Aorta (tissue), 5 donors: ENCODE data around the gene RAB14. TPM values are rescaled to one million over a fixed set of nuclear protein-coding genes. Genes with fewer than 3 reads are reported as not detected.

Experiments used
- ATAC-seq: fragments of 200-7000 bp; cut with Tn5 transposase; one replicate; pipeline ENCODE4 v1.9.1; 2022; ENCODE audit warnings: moderate library complexity; ENCODE audit not compliant: low FRiP score
- DNase-seq, 2 donors: peaks; one replicate each; pipeline ENCODE4 v3.0.0-alpha.2; 2020
- H3K27ac ChIP-seq, 2 donors: one replicate each; pipeline ENCODE4 v1.5.1; 2013; ENCODE audit warnings: low read length in 2 of 2, mild to moderate bottlenecking in 2 of 2, moderate library complexity in 2 of 2, control low read depth in 1 of 2, inconsistent platforms in 1 of 2, low read depth in 1 of 2
- H3K27me3 ChIP-seq, 2 donors: one replicate each; pipeline ENCODE4 v1.6.1; 2013; ENCODE audit warnings: control low read depth in 1 of 2, low read length in 1 of 2, mild to moderate bottlenecking in 1 of 2, moderate library complexity in 1 of 2; ENCODE audit not compliant: insufficient read depth in 2 of 2, control insufficient read depth in 1 of 2
- H3K36me3 ChIP-seq, 2 donors: one replicate each; pipeline ENCODE4 v1.6.1; 2013; ENCODE audit warnings: control low read depth in 1 of 2, low read length in 1 of 2, mild to moderate bottlenecking in 1 of 2; ENCODE audit not compliant: insufficient read depth in 2 of 2, control insufficient read depth in 1 of 2
- H3K4me1 ChIP-seq, 2 donors: one replicate each; pipeline ENCODE4 v1.6.1; 2013; ENCODE audit warnings: low read length in 2 of 2, control low read depth in 1 of 2, mild to moderate bottlenecking in 1 of 2, moderate library complexity in 1 of 2; ENCODE audit not compliant: insufficient read depth in 2 of 2, control insufficient read depth in 1 of 2
- H3K4me3 ChIP-seq, 2 donors: one replicate each; pipeline ENCODE4 v1.5.1; 2013; ENCODE audit warnings: low read length in 2 of 2, control low read depth in 1 of 2, mild to moderate bottlenecking in 1 of 2
- H3K9me3 ChIP-seq: one replicate; pipeline ENCODE4 v1.6.1; 2013; ENCODE audit warnings: mild to moderate bottlenecking, low read length; ENCODE audit not compliant: control insufficient read depth
- WGBS, 2 donors: extraction: QIAGEN DNeasy Blood & Tissue Kit; methylation state at CpG; one replicate each; pipeline ENCODE4 v1.1.7; 2013; 5-methylcytosine and 5-hydroxymethylcytosine counted together
- intact Hi-C, 2 donors: fragments of 100-400 bp; cut with DNase I; formaldehyde crosslinking; loops; one replicate each; pipeline versions ENCODE4 v1.14.2 to v1.15.0; 2022
- long read RNA-seq, 2 donors: library from polyadenylated mRNA; unstranded; transcript quantifications; one replicate each; pipeline ENCODE4 v2.0.0, GENCODE V29; 2020 to 2021
- polyA plus RNA-seq, 2 donors: library from polyadenylated mRNA; stranded (reverse); fragments of 200-250 nt; gene quantifications; one replicate each; pipeline ENCODE4 v1.2.3, GENCODE V29; 2013
- total RNA-seq, 2 donors: library from RNA; stranded (reverse); fragmentation: NEBNext Ultra II Directional; extraction: Animal tissue kit (Norgen Biotek cat#: 25700); gene quantifications; one replicate each; pipeline ENCODE4 v1.2.1, GENCODE V29; 2021
- donor health status: healthy with polysubstance abuse.
- donor health status: Bipolar disorder and iron deficiency.
- donor health status: DM: no; HTN: no; CAD: no.
- donor health status: DM: no; HTN: no; CAD: no.
- donor health status: DM: yes; HTN: yes; CAD: no.

Gene RAB14
- total RNA-seq (10 to 100 TPM; 48.3 to 52.7 TPM), polyA plus RNA-seq (10 to 100 TPM; 29.3 to 32.6 TPM)
- long read RNA-seq, donor 1, full-length matches to known transcripts = 23 of 37 reads
- long read RNA-seq, donor 1, partial matches to known transcripts = 1 of 37 reads
- long read RNA-seq, donor 1, other reads (novel, unspliced or antisense) = 13 of 37 reads
- long read RNA-seq, donor 2, full-length matches to known transcripts = 38 of 46 reads
- long read RNA-seq, donor 2, partial matches to known transcripts = 1 of 46 reads
- long read RNA-seq, donor 2, other reads (novel, unspliced or antisense) = 7 of 46 reads

DNA sequence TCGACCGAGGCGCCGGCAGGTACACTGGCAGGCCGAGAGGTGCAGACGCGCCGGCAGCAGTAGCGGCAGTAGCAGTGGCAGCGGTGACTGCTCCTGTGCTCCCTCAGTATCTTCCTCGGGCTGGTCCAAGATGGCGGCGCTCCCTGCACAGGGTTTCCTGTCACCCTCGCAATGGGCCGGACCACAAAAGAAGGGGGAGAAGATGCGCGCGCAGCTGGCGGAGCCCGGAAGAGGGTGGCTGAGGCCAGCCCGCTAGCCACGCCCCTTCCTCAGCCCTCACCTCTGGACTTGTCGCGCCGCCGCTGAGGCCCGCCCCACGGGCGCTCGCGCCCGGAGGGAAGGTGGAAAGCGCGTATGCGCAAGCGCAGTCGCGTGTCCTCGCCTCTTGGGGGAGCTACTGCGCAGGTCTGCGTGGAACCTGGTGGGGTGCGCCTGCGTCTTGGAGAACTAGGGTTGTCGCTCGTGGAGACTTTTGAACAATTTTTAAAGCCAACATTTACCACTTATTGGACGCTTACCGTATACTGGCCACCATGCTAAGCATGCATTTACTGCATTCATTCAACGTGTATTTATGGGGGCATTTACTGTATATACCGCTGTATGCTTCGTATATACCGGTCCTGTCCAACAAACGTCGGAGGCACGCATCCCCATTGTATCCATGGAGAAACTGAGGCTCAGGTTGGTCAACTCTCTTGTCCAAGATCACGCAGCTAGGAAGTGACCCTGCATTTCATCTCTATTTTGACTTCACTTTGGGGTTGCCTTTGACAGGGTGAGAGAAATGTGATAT lies at the start of gene RAB14:
RAB14 (minus strand) TSS at position 132 of the 796 bp plus-strand sequence. CDS start 8,457 bp downstream, outside the sequence.
- no peaks in the 10 kb centered on the region for H3K9me3 ChIP-seq
- peak within 1 kb of the TSS; percentile 7 to 58 for H3K27ac ChIP-seq
- intact Hi-C loops = no loop called here
- H3K36me3 ChIP-seq = no peaks in the 10 kb centered on the region
- peak within 1 kb of the TSS; percentile 78 to 91 for H3K4me3 ChIP-seq
- WGBS, 2 donors = 3% methylated on average over 52 to 55 of the region's 55 CpGs
- DNase-seq (peak; percentile 100), ATAC-seq (peak; percentile 100)
- H3K4me1 ChIP-seq = peaks cover 0 to 5% of the 10 kb centered on the region in 2 donors
- H3K27me3 ChIP-seq = no peaks in the 10 kb centered on the region

DNA sequence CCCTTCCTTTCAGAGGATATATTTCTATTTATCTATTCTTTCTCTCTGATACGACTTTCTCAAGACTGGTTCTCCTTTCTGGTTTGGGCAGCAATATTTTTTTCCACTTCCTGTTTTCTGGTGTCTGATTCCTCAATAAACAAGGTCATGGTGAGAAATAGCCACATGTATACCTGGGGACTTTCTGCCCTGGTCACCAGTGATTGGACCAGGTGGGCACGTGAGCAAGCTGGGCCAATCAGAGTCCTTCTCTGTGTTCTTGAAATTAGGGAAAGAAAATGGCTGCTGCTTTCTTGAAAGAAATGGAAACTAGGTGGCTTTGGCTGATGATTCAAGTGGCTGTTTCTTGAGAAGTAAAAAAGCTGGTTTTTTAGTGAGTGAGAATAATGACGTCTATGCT lies 47.9 kb upstream of the RAB14 start:
- DNase-seq (no peak), ATAC-seq (no peak)
- Histone ChIP-seq H3K27me3 (no peaks in the 10 kb centered on the region), H3K36me3 (no peaks in the 10 kb centered on the region), H3K4me1 (no peaks in the 10 kb centered on the region), H3K4me3 (no peak overlapping the region), H3K27ac (no peak overlapping the region), H3K9me3 (no peaks in the 10 kb centered on the region)
- 88 to 90% methylated on average over 3 of the region's 3 CpGs for WGBS, 2 donors
- intact Hi-C loops = no loop called here

DNA sequence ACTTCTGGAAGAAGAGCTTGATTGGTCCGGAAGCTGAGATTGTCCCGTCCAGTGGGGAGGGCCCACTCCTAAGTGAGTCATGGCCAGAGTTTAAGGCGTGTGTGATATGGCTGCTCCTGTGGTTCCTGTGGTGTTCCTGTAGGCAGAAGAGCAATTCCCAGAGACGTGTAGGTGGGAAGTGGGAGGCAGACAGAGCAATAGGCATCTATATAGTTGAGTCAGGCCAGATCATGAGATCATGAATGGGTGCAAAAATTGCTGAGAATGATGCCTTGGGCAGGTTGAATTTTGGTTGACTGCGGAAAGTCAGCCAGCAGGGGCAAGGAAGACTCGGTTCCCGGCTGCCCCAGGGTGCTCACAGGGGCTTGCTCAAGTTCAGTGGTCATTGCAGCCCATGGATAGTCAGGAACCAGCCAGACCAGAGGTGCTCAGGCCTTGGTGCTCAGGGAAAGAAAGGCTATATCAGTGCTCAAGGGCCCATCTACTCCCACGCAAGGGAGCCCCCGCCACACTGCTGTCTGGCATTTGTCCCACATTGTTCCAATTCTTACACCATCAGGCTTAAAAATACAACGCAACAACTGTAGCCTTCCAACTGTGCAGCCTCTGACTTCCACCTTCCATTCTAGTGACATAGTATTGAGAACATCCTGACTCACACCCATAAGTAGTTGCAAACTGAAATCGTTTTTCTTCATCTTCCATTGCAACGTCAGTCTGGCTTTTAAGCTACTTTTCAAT lies 45.3 kb upstream of the RAB14 start:
- intact Hi-C loops = no loop called here
- H3K9me3 ChIP-seq = no peaks in the 10 kb centered on the region
- H3K27ac ChIP-seq = no peak overlapping the region
- H3K4me1 ChIP-seq = no peaks in the 10 kb centered on the region
- 62 to 64% methylated on average over 12 of the region's 12 CpGs for WGBS, 2 donors
- H3K36me3 ChIP-seq = no peaks in the 10 kb centered on the region
- H3K27me3 ChIP-seq = no peaks in the 10 kb centered on the region
- ATAC-seq (no peak), DNase-seq (no peak)
- no peak overlapping the region for H3K4me3 ChIP-seq

DNA sequence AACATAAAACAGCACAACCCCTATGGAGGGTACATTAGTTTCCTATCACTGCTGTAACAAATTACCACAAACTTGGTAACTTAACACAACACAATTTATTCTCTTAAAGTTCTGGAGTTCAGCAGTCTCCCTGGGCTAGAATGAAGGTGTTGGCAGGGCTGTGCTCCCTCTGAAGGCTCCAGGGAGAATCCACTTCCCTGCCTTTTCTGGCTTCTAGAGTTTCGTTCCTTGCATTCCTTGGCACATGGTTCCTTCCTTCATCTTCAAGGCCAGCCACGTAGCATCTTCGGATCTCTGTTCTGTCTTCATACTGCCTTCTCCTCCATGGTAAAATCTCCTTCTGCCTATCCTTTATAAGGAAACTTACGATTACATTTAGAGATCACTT lies 41.3 kb upstream of the RAB14 start:
- no peaks in the 10 kb centered on the region for H3K36me3 ChIP-seq
- ATAC-seq (no peak), DNase-seq (no peak)
- WGBS, 2 donors = 48 to 49% methylated on average over 4 of the region's 4 CpGs
- H3K27ac ChIP-seq = peak overlapping the region in 1 of 2 donors; percentile 21
- no peaks in the 10 kb centered on the region for H3K27me3 ChIP-seq
- H3K9me3 ChIP-seq = no peaks in the 10 kb centered on the region
- H3K4me3 ChIP-seq = no peak overlapping the region
- peaks cover 0 to 2% of the 10 kb centered on the region in 2 donors for H3K4me1 ChIP-seq
- intact Hi-C loops = no loop called here

DNA sequence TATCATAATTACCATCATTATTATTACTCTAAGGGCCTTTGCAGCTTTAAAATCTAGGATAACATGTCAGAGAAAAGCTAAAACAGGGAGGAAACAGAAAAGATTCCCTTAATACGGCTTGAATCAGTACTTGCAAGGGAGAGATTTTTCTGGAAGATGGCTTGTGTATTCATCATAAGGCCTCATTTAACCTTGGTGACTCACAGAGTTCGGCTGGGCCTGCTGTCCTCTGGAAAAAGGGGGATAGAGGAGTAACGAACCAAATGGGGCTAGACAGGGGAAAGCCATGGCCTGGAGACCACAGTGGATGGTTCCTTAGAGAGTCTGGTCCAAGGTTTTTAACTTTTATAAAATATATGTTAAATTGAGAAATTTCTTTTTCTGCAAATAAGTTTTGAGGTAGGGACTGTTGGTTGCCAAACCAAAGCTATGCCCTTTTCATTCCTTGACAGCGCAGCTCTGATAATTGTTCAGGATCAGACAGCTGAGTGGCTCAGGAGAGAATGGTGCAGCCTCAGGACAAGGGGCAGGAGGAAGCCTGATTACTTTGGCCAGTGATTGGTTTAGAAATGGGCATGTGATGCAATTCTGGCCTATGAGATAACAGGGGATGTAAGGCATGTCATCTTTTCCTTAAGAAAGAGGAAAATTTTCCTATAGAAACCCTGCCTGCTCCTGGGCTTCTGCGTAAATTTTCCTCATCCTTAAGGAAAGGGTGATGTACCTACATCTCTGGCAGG lies 40.7 kb upstream of the RAB14 start:
- no peaks in the 10 kb centered on the region for H3K27me3 ChIP-seq
- no peaks in the 10 kb centered on the region for H3K36me3 ChIP-seq
- ATAC-seq = no peak
- peak overlapping the region in 1 of 2 donors; percentile 21 for H3K27ac ChIP-seq
- no peak for DNase-seq
- 21 to 39% methylated on average over 5 of the region's 5 CpGs for WGBS, 2 donors
- no peak overlapping the region for H3K4me3 ChIP-seq
- H3K9me3 ChIP-seq = no peaks in the 10 kb centered on the region
- H3K4me1 ChIP-seq = peaks cover 0 to 2% of the 10 kb centered on the region in 2 donors
- intact Hi-C loops = no loop called here

DNA sequence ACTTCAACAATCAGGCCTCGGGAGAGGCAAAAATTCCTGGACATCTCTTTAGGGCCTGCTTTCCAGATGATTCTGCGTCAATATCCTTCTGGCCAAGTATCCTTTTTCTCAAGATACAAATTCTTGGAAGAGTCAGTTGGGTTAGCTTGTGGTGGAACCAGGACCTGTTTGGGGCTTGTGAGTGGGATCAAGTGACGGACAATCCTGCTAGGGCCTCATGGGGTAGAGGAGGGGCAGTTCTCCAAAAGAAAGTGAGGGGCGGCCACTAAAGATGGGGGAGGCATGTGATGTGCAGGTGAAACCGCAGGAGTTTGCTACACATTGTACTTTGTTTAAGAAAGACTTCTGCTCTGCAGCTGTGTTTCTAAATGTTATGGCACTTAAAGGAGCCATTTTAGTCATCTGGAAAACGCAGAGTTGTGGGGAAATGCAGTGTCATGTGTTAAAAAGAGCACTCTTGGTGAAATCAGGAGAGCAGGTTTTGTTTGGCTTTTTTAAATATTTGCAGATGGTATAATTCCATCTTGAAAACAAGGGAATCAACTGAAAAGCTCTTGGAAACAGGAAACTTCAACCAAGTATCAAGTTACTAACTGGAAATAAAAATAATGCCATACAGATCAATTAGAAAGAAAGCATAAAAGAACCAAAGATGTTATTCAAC lies 38.9 kb upstream of the RAB14 start:
- Histone ChIP-seq H3K36me3 (no peaks in the 10 kb centered on the region), H3K27ac (no peak overlapping the region), H3K4me1 (peaks cover 0 to 2% of the 10 kb centered on the region in 2 donors), H3K4me3 (no peak overlapping the region), H3K27me3 (no peaks in the 10 kb centered on the region), H3K9me3 (no peaks in the 10 kb centered on the region)
- DNase-seq (no peak), ATAC-seq (peak; percentile 38)
- intact Hi-C loops = no loop called here
- 91 to 94% methylated on average over 6 of the region's 6 CpGs for WGBS, 2 donors

DNA sequence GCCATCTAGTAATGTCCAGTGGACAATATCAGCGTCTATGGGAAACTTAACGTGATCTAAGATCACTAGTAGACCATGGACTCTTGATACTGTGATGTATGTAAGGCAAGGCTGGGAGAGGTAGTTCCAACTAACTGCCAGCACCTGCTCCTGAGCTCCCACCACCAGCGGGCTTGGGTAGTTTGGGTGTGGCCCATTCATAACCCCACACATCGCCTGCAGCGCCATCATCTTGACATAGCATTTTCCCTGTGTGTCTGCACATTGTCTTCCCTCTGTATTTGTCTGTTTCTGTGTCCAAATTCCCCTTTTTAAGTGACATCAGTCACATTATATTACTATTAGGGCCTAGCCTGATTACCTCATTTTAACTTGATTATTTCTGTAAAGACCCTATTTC lies 38.2 kb upstream of the RAB14 start:
- intact Hi-C loops = no loop called here
- 95% methylated on average over 5 of the region's 5 CpGs for WGBS, 2 donors
- no peak for DNase-seq

DNA sequence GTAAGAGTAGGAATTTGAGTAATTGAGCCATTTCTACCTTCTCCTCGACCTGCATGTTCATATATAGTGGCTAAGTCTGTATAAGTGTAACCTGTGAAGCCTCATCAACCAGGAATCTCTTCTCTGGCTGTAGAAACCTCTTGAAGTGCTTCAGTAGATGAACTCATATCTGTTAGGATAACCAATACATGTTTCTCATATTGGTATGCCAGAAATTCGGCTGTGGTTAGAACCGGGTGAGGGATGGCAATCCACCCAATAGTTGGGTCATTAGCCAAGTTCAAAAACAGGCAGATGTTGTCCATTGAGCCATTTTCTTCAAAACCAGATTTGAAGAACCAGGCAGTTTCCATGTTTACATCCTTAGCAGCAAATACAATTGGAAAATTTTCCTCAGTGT lies 37.4 kb upstream of the RAB14 start:
- Histone ChIP-seq H3K27ac (no peak overlapping the region), H3K4me3 (no peak overlapping the region), H3K27me3 (no peaks in the 10 kb centered on the region), H3K9me3 (no peaks in the 10 kb centered on the region), H3K36me3 (no peaks in the 10 kb centered on the region), H3K4me1 (peaks cover 2 to 3% of the 10 kb centered on the region in 2 donors)
- DNase-seq = no peak
- intact Hi-C loops = no loop called here
- no peak for ATAC-seq
- 93% methylated on average over 3 of the region's 3 CpGs for WGBS, 2 donors

More for the DNA sequence above, 38.2 kb upstream of the RAB14 start:
- H3K27ac ChIP-seq = no peak overlapping the region
- no peaks in the 10 kb centered on the region for H3K36me3 ChIP-seq
- no peak for ATAC-seq
- H3K4me3 ChIP-seq = no peak overlapping the region
- H3K4me1 ChIP-seq = peaks cover 2 to 3% of the 10 kb centered on the region in 2 donors
- H3K9me3 ChIP-seq = no peaks in the 10 kb centered on the region
- no peaks in the 10 kb centered on the region for H3K27me3 ChIP-seq
